Measurements from ENCODE around the gene SYNDIG1. TPM values are rescaled to one million over a fixed set of nuclear protein-coding genes. Genes with fewer than 3 reads are reported as not detected.

SYNDIG1 gene
- total RNA-seq, 6 experiments from 2014 or later, result not detected

DNA sequence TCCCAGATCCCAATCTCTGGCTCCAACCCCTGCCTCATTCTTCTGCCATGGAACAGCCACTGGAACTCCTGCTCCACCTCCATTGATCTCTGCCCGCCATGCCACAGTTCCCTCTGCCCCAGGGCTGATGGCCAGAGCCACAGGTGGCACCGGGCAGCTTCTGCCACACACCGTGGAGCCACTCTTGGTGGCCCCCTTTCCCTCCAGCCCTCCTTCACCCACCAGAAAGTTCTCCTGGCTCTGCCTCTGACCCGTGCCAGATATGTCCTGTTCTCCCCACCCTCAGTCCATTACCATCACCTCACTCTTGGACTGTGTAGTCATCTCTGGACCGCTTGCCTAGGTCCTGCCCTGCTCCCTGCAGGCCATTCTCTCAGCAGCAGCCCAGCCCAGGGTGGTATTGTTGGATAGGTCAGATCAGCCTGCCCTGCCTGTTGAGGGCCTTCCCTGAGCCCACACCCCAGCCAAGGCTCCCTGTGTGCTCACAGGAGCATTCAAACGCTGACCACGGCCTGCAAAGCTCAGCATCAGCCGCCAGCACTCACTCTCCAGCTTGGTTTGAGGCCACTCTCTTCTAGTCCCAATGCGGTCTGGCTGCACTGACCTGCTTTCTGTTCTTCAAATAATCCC, 16.8 kb upstream of the SYNDIG1 start:
- TF ChIP-seq, protein P1, sequence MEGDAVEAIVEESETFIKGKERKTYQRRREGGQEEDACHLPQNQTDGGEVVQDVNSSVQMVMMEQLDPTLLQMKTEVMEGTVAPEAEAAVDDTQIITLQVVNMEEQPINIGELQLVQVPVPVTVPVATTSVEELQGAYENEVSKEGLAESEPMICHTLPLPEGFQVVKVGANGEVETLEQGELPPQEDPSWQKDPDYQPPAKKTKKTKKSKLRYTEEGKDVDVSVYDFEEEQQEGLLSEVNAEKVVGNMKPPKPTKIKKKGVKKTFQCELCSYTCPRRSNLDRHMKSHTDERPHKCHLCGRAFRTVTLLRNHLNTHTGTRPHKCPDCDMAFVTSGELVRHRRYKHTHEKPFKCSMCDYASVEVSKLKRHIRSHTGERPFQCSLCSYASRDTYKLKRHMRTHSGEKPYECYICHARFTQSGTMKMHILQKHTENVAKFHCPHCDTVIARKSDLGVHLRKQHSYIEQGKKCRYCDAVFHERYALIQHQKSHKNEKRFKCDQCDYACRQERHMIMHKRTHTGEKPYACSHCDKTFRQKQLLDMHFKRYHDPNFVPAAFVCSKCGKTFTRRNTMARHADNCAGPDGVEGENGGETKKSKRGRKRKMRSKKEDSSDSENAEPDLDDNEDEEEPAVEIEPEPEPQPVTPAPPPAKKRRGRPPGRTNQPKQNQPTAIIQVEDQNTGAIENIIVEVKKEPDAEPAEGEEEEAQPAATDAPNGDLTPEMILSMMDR (IDR thresholded peaks at IDR 0.05), result no peak
- TF ChIP-seq POLR2A (IDR thresholded peaks at IDR 0.05), result no peak
- 67% methylated on average over 4 of the region's 9 CpGs for WGBS (ENCODE audit: insufficient coverage, low coverage, low lambda C conversion rate, missing lambda C conversion rate)
- H3K4me3 ChIP-seq, result no peak overlapping the region
- H3K27ac ChIP-seq, result no peak overlapping the region
- no peaks in the 10 kb centered on the region for H3K9me3 ChIP-seq
- no peak for DNase-seq
- intact Hi-C loops (cut with DNase I), result no loop called here
- H3K27me3 ChIP-seq, result no peaks in the 10 kb centered on the region
- no peaks in the 10 kb centered on the region for H3K4me1 ChIP-seq
- H3K36me3 ChIP-seq, result no peaks in the 10 kb centered on the region
- ATAC-seq, result no peak

DNA sequence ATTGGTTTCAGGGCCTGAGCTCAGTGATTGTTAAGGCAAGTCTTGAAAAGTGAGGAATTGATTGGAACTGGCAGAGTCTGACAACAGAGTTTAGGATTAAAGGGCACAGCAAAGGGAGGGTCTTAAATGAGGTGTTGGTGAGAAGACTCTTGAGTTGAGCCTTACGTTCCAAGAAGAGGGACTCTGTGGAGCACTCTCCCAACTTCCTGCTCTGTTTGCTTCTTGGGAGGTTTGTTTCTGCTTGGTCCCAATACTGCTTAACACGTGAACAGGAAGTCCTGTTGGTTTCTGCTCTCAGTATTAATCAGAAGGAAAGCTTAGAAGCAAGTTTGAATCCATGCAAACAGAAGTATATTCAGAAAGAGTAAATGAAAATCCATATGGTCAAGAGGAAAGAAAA, 15.6 kb upstream of the SYNDIG1 start:
- Histone ChIP-seq H3K36me3 (no peaks in the 10 kb centered on the region), H3K9me3 (no peaks in the 10 kb centered on the region), H3K4me1 (no peaks in the 10 kb centered on the region), H3K27ac (no peak overlapping the region), H3K4me3 (no peak overlapping the region), H3K27me3 (no peaks in the 10 kb centered on the region)
- TF ChIP-seq POLR2A (IDR thresholded peaks at IDR 0.05), result no peak
- TF ChIP-seq, protein P1 (IDR thresholded peaks at IDR 0.05), result no peak
- DNase-seq, result no peak
- 15% methylated on average over 2 of the region's 2 CpGs for WGBS (ENCODE audit: insufficient coverage, low coverage, low lambda C conversion rate, missing lambda C conversion rate)
- intact Hi-C loops (cut with DNase I), result no loop called here
- ATAC-seq, result no peak

DNA sequence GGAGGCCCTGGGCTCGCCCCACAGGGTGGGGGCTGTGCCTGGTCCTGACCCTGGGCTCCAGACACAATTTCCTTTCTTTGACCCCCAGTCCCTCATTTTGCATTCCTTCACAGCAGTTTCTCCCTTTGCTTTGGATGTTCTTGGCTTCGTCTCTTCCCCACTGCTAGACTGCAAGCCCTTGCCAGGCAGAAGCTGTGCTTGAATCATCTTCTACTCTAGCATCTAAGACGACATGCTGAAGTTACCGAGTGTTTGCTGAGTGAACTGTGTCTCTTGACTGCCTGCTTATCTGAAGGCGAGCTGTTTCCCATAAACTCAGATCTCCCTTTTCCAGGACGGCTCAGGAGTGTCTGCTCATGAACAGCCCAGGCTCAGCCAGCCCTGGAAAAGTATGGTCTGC, 14.3 kb upstream of the SYNDIG1 start:
- ATAC-seq (no peak), DNase-seq (no peak)
- H3K4me3 ChIP-seq, result no peak overlapping the region
- TF ChIP-seq, protein P1 (IDR thresholded peaks at IDR 0.05), result no peak
- no peak for TF ChIP-seq POLR2A (IDR thresholded peaks at IDR 0.05)
- H3K4me1 ChIP-seq, result no peaks in the 10 kb centered on the region
- intact Hi-C loops (cut with DNase I), result no loop called here
- no peaks in the 10 kb centered on the region for H3K27me3 ChIP-seq
- no peaks in the 10 kb centered on the region for H3K9me3 ChIP-seq
- 29% methylated on average over 6 of the region's 6 CpGs for WGBS (ENCODE audit: insufficient coverage, low coverage, low lambda C conversion rate, missing lambda C conversion rate)
- no peaks in the 10 kb centered on the region for H3K36me3 ChIP-seq
- H3K27ac ChIP-seq, result no peak overlapping the region

DNA sequence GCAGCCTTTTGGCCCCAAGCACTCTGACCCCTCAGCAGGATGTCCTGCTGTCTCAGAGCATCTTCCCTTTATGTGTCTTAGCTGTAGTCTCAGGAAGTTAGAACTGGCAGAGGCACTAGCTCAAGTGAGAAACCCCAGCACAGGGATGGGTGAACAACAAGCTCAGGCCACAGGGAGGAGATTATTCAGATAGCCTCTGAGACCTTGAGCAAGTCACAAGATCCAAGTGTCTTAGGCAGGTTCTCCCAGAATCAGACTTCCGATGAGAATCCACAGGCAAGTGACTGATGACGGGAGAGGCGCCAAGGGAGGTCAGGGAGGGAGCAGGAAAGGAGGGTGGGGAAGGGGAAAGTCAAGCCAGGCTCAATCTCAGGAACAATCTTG, 13.0 kb upstream of the SYNDIG1 start:
- WGBS (ENCODE audit: insufficient coverage, low coverage, low lambda C conversion rate, missing lambda C conversion rate), result 36% methylated on average over 3 of the region's 3 CpGs
- no peak for DNase-seq
- intact Hi-C loops (cut with DNase I), result no loop called here
- H3K27me3 ChIP-seq, result no peaks in the 10 kb centered on the region
- TF ChIP-seq, protein P1 (IDR thresholded peaks at IDR 0.05), result no peak
- no peak for TF ChIP-seq POLR2A (IDR thresholded peaks at IDR 0.05)
- no peaks in the 10 kb centered on the region for H3K9me3 ChIP-seq
- H3K4me3 ChIP-seq, result no peak overlapping the region
- H3K27ac ChIP-seq, result no peak overlapping the region
- no peak for ATAC-seq
- H3K36me3 ChIP-seq, result no peaks in the 10 kb centered on the region
- H3K4me1 ChIP-seq, result no peaks in the 10 kb centered on the region

DNA sequence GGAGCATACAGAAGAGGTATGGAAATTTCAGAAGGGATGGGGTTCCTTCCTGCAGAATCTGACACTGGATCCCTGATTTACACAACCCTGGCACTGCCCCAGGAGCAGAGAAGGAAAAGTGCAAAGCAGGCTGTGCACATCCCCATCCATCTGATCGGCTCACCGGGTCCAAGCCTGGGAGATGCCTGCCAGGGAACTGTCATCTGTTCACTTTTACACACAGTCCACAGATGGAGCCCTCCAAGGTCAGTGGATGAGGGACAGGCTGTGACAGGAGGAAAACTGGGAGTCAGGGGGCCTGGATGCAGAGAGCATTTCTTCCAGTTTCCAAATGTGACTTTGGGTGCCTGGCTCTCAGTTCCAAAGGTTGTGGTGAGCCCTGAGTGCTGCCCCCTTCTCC, 11.0 kb upstream of the SYNDIG1 start:
- WGBS (ENCODE audit: insufficient coverage, low coverage, low lambda C conversion rate, missing lambda C conversion rate), result 80% methylated on average over 2 of the region's 2 CpGs
- Histone ChIP-seq H3K4me1 (no peaks in the 10 kb centered on the region), H3K36me3 (no peaks in the 10 kb centered on the region), H3K27me3 (no peaks in the 10 kb centered on the region), H3K27ac (no peak overlapping the region), H3K4me3 (no peak overlapping the region), H3K9me3 (no peaks in the 10 kb centered on the region)
- ATAC-seq (no peak), DNase-seq (no peak)
- intact Hi-C loops (cut with DNase I), result no loop called here
- TF ChIP-seq, protein P1 (IDR thresholded peaks at IDR 0.05), result no peak
